ENCODE results near the gene RAPGEF1.

DNA sequence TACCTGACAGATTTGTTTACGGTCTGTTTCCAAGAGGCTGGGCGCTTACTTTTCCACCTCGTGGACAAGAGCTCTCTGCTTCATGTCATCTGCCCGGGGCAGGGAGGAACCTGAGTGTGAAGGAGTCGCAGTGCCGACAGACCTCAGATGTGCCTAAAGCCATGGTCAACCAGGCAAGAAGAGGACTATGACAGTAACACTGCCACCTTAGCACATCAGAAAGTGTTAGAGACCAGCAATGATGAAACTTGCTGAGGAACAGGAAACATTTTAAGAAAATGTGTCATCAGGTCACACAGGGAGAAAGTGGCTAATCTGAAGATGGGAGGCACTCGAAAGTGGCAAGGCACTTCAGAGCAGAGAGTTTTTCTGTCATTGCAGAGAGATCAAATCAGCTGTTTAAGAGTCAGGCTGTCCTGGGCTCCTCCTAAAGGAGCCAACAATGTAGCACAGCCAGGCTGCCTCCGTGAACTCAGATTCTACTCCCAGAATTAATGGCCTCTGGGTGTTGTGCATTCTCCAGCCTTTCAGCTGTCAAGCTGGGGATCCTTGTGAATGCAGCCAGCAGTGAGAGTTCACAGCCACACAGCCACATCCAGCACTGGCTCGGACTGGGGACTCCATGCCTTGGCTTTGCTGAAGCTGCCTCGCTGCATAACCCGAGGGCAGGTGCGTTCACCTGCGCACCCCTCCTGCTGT, 94.6 kb downstream of the RAPGEF1 start:
- TF ChIP-seq, protein P1, sequence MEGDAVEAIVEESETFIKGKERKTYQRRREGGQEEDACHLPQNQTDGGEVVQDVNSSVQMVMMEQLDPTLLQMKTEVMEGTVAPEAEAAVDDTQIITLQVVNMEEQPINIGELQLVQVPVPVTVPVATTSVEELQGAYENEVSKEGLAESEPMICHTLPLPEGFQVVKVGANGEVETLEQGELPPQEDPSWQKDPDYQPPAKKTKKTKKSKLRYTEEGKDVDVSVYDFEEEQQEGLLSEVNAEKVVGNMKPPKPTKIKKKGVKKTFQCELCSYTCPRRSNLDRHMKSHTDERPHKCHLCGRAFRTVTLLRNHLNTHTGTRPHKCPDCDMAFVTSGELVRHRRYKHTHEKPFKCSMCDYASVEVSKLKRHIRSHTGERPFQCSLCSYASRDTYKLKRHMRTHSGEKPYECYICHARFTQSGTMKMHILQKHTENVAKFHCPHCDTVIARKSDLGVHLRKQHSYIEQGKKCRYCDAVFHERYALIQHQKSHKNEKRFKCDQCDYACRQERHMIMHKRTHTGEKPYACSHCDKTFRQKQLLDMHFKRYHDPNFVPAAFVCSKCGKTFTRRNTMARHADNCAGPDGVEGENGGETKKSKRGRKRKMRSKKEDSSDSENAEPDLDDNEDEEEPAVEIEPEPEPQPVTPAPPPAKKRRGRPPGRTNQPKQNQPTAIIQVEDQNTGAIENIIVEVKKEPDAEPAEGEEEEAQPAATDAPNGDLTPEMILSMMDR (IDR thresholded peaks at IDR 0.05; ENCODE audit: extremely low read depth in 1 of 2, insufficient read depth in 1 of 2, low read depth in 1 of 2, low read length in 2 of 2): no peak
- TF ChIP-seq MYC (IDR thresholded peaks at IDR 0.05; ENCODE audit: low read depth, low read length) (no peak), POLR2AphosphoS5 (IDR thresholded peaks at IDR 0.05; ENCODE audit: insufficient read depth, low read depth, low read length) (no peak), EZH2 (IDR thresholded peaks at IDR 0.05; ENCODE audit: borderline replicate concordance, low read depth, low read length, severe bottlenecking) (no peak), POLR2A (IDR thresholded peaks at IDR 0.05; ENCODE audit: low read depth, low read length) (no peak), JUN (IDR thresholded peaks at IDR 0.05; ENCODE audit: borderline replicate concordance, insufficient read depth, insufficient read length, low read depth) (no peak), FOS (IDR thresholded peaks at IDR 0.05; ENCODE audit: borderline replicate concordance, insufficient read depth, low read length) (no peak), GATA2 (IDR thresholded peaks at IDR 0.05; ENCODE audit: insufficient read depth, insufficient read length, low read depth, low read length) (no peak)
- TF ChIP-seq, protein P2, sequence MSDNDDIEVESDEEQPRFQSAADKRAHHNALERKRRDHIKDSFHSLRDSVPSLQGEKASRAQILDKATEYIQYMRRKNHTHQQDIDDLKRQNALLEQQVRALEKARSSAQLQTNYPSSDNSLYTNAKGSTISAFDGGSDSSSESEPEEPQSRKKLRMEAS (IDR thresholded peaks at IDR 0.05; ENCODE audit: insufficient read depth, insufficient read length): no peak
